GM19035 (cell line): Measurements from ENCODE around the gene MCRS1.

Source experiments
- ATAC-seq: cut with Tn5 transposase; IDR thresholded peaks from one replicate; pipeline ENCODE4 v1.9.1; 2021; ENCODE audit not compliant: unreplicated experiment

MCRS1 gene

GRCh38 chr12:49582850-49583249 is 14.9 kb upstream of the MCRS1 start:
- no peak for ATAC-seq

DNA sequence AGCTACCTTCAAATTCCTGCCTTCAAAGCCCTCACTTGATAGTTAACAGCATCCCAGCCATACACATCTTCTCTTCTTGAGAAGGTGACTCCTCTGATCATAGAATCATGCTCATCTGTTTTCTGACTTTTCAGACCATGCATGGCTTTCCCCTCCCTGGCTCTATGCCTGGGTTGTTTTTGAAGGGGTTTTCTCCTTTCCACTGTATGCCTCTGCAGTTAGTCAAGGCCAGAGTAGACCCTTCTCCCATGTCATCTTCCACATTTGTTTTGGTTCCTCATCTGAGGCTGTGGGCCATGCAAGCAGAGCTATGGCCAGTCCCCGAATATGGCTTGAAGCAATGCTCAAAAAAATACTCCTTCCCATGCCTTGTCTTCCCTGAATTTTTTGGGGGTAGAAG is 14.3 kb upstream of the MCRS1 start:
- no peak for ATAC-seq

DNA sequence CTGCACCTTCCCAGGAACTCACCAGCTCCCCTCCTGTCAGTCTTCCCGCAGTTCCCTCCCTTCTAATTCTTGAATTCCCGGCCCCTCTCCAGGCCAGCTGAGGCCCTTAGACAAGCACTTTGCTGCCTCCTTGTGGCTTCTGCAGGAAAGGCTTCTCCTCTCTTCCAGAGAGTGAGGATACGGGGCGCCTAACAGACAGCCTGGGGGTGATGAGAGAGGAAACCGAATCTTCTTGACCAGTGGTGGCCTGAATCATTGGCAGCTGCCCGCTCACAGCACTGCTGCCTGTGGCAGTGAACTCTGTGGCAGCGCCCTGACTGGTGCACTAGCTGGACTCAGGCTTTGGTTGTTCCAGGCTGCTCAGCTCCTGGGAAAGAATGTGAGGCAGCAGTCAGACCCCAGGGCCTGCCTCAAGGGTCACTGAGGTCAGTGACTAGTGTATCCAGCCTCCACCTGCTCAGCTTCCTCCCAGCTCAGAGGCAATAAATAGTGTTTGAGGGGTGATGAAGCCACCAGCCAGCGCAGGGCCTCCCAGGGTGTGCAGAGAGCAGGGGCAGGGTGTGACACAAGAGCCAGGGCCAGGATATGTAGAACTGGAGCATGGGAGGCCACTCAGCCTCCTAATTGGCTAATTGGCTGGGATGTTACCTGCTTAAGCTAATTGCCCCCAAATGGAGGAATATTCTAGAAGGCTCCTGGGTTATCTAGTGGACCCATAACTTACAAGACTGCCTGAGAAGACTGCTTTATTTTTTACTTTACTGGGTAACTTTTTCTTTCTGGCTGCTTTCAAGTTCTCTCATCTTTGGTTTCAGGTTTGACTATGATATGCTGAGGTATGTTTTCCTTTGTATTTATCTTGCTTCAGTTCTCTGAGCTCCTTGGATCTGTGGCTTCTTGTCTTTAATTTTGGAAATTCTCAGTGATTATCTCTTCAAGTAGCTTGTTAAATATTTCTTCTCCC is 12.9 kb upstream of the MCRS1 start:
- no peak for ATAC-seq

DNA sequence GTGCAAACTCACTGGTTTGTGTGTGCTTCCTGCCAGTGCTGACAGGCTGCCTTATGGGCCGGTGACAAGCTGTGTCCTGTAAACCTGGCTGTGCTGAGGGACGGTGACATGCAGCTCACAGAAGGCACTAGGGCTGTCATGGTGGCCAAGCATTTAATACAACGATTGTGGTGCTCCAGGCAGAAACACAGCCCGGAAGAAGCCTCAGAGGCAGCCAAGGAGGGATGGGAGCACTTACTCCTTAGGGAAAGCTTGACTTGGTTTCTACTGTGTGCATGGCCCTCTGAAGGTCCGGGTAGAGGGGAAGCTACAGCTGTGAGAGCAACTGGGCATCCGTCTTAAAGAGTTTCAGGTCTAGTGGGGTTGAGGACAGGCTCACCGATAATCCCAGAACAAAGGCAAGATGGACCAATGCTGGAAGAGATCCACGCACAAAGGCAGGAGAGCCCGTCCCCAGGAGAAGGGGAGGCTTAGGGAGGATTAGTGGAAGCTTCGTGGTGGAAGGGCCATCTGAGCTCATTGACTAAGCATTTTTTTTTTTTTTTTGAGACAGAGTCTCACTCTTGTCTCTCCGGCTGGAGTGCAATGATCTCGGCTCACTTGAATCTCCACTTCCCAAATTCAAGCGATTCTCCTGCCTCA is 10.7 kb upstream of the MCRS1 start:
- ATAC-seq, result no peak

GRCh38 chr12:49577589-49578315 is 9.8 kb upstream of the MCRS1 start:
- no peak for ATAC-seq

- peak; percentile 23 for ATAC-seq
These were observed 660 bp upstream of the MCRS1 start for GRCh38 chr12:49568442-49569162.

GRCh38 chr12:49567302-49567610 is 686 bp downstream of the MCRS1 start:
- peak; percentile 16 for ATAC-seq

- no peak for ATAC-seq
These were observed 1.6 kb downstream of the MCRS1 start for GRCh38 chr12:49566361-49566760.

GRCh38 chr12:49565406-49566265 is 2.3 kb downstream of the MCRS1 start:
- no peak for ATAC-seq

GRCh38 chr12:49564686-49565405 is 3.1 kb downstream of the MCRS1 start:
- ATAC-seq, result no peak

- ATAC-seq, result no peak
These were observed 3.8 kb downstream of the MCRS1 start for GRCh38 chr12:49563951-49564685.

GRCh38 chr12:49562831-49563230 is 5.1 kb downstream of the MCRS1 start:
- no peak for ATAC-seq

- ATAC-seq, result no peak
These were observed 5.7 kb downstream of the MCRS1 start for GRCh38 chr12:49562233-49562632.

DNA sequence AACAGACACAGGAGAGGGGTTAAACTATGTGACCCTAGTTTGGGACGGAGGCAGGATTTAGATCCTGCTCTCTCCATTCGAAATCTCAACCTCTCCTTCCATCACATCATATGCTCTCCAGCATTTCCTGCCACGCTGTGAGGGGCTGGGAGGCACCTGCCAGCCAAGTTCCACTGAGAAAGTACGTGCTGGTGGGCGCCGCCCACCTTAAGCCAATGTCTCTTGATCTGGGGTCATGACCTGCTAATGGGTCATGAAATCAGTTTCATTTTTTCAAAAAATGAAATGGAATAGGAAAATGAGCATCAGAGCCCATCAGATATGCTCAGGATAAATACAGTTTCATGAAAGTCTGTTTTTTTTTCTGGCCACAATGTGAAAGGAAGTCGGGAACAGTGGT is 7.2 kb downstream of the MCRS1 start:
- no peak for ATAC-seq

GRCh38 chr12:49559011-49559675 is 8.8 kb downstream of the MCRS1 start:
- ATAC-seq, result no peak

- ATAC-seq, result no peak
These were observed 9.4 kb downstream of the MCRS1 start for GRCh38 chr12:49558526-49558925.

GRCh38 chr12:49557917-49558215 is 10.1 kb downstream of the MCRS1 start:
- no peak for ATAC-seq

DNA sequence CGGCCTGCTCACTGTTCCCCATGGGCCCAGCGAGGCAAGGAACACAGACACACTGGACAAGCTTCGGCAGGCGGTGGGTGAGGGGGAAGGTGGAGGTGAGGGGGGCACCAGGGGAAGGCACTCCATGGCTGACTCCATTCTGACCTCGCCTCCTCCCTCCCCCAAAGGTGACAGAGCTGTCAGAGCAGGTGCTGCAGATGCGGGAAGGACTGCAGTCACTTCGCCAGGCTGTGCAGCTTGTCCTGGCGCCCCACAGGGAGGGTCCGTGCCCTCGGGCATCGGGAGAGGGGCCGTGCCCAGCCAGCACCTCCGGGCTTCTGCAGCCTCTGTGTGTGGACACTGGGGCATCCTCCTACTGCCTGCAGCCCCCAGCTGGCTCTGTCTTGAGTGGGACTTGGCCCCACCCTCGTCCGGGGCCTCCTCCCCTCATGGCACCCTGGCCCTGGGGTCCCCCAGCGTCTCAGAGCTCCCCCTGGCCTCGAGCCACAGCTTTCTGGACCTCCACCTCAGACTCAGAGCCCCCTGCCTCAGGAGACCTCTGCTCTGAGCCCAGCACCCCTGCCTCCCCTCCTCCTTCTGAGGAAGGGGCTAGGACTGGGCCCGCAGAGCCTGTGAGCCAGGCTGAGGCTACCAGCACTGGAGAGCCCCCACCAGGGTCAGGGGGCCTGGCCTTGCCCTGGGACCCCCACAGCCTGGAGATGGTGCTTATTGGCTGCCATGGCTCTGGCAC is 10.6 kb downstream of the MCRS1 start:
- no peak for ATAC-seq
